GM21786 (cell line): ENCODE measurements around the gene CDYL.
"Not testable (repeated sequence)": the region's sequence is repeated elsewhere in the genome, so short reads cannot be mapped to it uniquely, and the experiment has no call there.

Experiments
- ATAC-seq: cut with Tn5 transposase; IDR thresholded peaks from one replicate; pipeline ENCODE4 v1.9.1; 2021; ENCODE audit not compliant: unreplicated experiment

The CDYL gene

GRCh38 chr6:4803343-4803744 lies 27.1 kb downstream of the CDYL start:
- no peak for ATAC-seq

GRCh38 chr6:4804095-4804494 lies 27.9 kb downstream of the CDYL start:
- ATAC-seq = no peak

- no peak for ATAC-seq
These were observed 29.5 kb downstream of the CDYL start for GRCh38 chr6:4805553-4806336.

GRCh38 chr6:4806337-4806725 lies 30.1 kb downstream of the CDYL start:
- no peak for ATAC-seq

GRCh38 chr6:4806791-4807190 lies 30.6 kb downstream of the CDYL start:
- no peak for ATAC-seq

- ATAC-seq = no peak
These were observed 32.2 kb downstream of the CDYL start for GRCh38 chr6:4808396-4808795.

GRCh38 chr6:4809999-4810918 lies 34.1 kb downstream of the CDYL start:
- ATAC-seq = no peak

GRCh38 chr6:4812068-4812467 lies 35.9 kb downstream of the CDYL start:
- ATAC-seq = no peak

GRCh38 chr6:4813055-4813454 lies 36.9 kb downstream of the CDYL start:
- no peak for ATAC-seq

GRCh38 chr6:4814212-4814611 lies 38.0 kb downstream of the CDYL start:
- ATAC-seq = peak; percentile 56

GRCh38 chr6:4814987-4815386 lies 38.8 kb downstream of the CDYL start:
- no peak for ATAC-seq

- no peak for ATAC-seq
These were observed 39.4 kb downstream of the CDYL start for GRCh38 chr6:4815584-4815983.

- ATAC-seq = no peak
These were observed 40.7 kb downstream of the CDYL start for GRCh38 chr6:4816904-4817303.

- ATAC-seq = no peak
These were observed 41.3 kb downstream of the CDYL start for GRCh38 chr6:4817551-4817950.

- no peak for ATAC-seq
These were observed 42.2 kb downstream of the CDYL start for GRCh38 chr6:4818272-4818938.

- no peak for ATAC-seq
These were observed 43.6 kb downstream of the CDYL start for GRCh38 chr6:4819706-4820283.

GRCh38 chr6:4820704-4821276 lies 44.6 kb downstream of the CDYL start:
- ATAC-seq = no peak

GRCh38 chr6:4822476-4822875 lies 46.3 kb downstream of the CDYL start:
- no peak for ATAC-seq

GRCh38 chr6:4828187-4828698 lies 52.0 kb downstream of the CDYL start:
- ATAC-seq = no peak

- no peak for ATAC-seq
These were observed 52.9 kb downstream of the CDYL start for GRCh38 chr6:4829089-4829488.

- not testable (repeated sequence) for ATAC-seq
These were observed 59.3 kb downstream of the CDYL start for GRCh38 chr6:4835540-4835939.
